Left ventricle myocardium inferior (tissue), 1 donor: ENCODE data around the gene PXDC1. TPM values are rescaled to one million over a fixed set of nuclear protein-coding genes. Genes with fewer than 3 reads are reported as not detected.
A peak's percentile ranks its signal among the peaks of the same experiment; 100 is the strongest.

ENCODE experiments used
- DNase-seq: peaks from one replicate; pipeline ENCODE4 v3.0.0-alpha.2; 2020
- H3K27ac ChIP-seq: fragments of 200-600 bp; replicated peaks from 2 replicates; pipeline ENCODE4 v1.8.0; 2021
- H3K27me3 ChIP-seq: fragments of 200-600 bp; 2 replicates; pipeline ENCODE4 v1.8.0; 2021; ENCODE audit warnings: low read depth
- H3K36me3 ChIP-seq: fragments of 200-600 bp; 2 replicates; pipeline ENCODE4 v1.8.0; 2021
- H3K4me1 ChIP-seq: fragments of 200-600 bp; 2 replicates; pipeline ENCODE4 v1.8.0; 2021
- H3K4me3 ChIP-seq: fragments of 200-600 bp; 2 replicates; pipeline ENCODE4 v1.8.0; 2021; ENCODE audit warnings: mild to moderate bottlenecking, moderate library complexity
- H3K9me3 ChIP-seq: fragments of 200-600 bp; replicated peaks from 2 replicates; pipeline ENCODE4 v1.8.0; 2021
- intact Hi-C: fragments of 100-400 bp; cut with micrococcal nuclease; formaldehyde crosslinking; loops from one replicate; pipeline ENCODE4 v1.11.0; 2022
- total RNA-seq: library from RNA; stranded (reverse); fragmentation: NEBNext Ultra II Directional; extraction: Animal tissue kit (Norgen Biotek cat#: 25700); gene quantifications from one replicate; pipeline ENCODE4 v1.2.1, GENCODE V29; 2021
- TF ChIP-seq, protein P1 (sequence below): fragments of 200-600 bp; IDR thresholded peaks from 2 replicates; pipeline ENCODE4 v1.8.0; 2021; ENCODE audit warnings: antibody characterized with exemption, mild to moderate bottlenecking, borderline replicate concordance
- donor health status: DM: no; HTN: yes; CAD: no; lungs with severe emphysema.

Gene PXDC1
- total RNA-seq, 1 donor from 2014 or later, result 25.2 TPM

DNA sequence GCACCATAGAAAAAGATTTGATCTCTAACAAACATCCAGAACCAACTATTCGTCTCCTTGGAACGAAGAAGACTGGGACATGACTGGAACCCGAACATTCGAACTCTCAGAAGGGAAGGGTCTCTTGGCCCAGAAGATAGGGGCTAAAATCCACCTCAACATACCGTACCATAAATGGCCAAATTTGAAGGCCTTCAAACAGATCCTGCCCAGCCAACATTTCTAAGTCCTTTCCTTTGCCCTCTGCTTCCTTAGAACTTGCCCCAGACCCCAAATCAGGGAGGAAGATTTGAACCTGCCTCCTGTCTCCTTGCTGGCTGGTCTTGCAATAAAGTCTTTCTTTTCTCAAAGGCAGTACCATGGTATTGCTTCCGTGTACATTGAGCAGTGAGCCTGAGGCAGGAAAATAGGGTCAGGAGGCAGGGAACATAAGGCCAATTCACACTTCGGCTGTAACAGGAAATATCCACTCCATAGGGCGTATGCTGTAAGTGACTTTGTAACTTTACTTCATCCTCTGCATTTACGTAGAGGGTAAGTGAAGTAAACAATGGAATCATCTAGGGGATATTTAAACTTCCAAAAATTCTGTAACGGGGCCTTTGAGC lies 1.8 kb upstream of the PXDC1 start:
- intact Hi-C loops, result no loop called here
- H3K4me1 ChIP-seq, result peaks cover 47% of the 10 kb centered on the region

DNA sequence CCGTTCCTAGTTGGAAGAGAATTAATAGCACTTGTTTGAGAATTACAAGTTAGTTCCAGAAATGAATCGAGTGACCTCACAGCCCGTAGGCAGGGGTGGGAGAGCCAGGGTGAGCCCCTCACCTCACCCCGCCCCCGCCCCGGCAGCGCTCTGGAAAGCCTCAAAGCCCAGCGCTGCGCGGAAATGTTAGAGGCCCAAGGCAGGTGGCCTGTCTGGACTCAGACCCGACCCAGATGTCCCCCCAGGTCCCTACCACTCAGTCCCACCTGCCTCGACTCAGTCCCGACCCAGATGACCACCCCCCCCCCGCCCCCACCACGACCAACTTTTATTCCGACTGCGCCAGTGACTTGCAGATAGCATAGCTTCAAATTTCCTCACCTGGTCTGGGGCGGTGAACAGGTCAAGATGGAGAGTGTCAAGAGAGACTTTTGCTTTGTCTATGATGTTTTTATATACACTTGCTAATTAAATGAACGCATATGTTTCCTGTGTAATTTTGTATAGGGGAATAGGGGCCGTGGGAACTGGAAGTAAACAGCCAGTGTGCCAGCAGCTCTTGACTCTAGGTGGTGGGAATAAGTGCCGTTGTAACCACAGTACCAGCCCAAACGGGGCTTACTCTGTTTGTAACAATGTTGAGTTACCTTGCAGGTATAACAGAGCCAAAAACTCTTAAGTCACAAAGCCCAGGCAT lies 1.2 kb upstream of the PXDC1 start:
- H3K27ac ChIP-seq, result peak overlapping the region; percentile 93
- H3K36me3 ChIP-seq, result no peaks in the 10 kb centered on the region
- intact Hi-C loops, result no loop called here
- TF ChIP-seq, protein P1, sequence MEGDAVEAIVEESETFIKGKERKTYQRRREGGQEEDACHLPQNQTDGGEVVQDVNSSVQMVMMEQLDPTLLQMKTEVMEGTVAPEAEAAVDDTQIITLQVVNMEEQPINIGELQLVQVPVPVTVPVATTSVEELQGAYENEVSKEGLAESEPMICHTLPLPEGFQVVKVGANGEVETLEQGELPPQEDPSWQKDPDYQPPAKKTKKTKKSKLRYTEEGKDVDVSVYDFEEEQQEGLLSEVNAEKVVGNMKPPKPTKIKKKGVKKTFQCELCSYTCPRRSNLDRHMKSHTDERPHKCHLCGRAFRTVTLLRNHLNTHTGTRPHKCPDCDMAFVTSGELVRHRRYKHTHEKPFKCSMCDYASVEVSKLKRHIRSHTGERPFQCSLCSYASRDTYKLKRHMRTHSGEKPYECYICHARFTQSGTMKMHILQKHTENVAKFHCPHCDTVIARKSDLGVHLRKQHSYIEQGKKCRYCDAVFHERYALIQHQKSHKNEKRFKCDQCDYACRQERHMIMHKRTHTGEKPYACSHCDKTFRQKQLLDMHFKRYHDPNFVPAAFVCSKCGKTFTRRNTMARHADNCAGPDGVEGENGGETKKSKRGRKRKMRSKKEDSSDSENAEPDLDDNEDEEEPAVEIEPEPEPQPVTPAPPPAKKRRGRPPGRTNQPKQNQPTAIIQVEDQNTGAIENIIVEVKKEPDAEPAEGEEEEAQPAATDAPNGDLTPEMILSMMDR, result no peak
- peak overlapping the region; percentile 79 for H3K4me3 ChIP-seq
- H3K27me3 ChIP-seq, result no peaks in the 10 kb centered on the region
- H3K4me1 ChIP-seq, result peaks cover 54% of the 10 kb centered on the region
- no peak for DNase-seq
- no peaks in the 10 kb centered on the region for H3K9me3 ChIP-seq

More for the DNA sequence above, 1.8 kb upstream of the PXDC1 start:
- Histone ChIP-seq H3K27me3 (no peaks in the 10 kb centered on the region), H3K36me3 (no peaks in the 10 kb centered on the region), H3K4me3 (no peak overlapping the region), H3K9me3 (no peaks in the 10 kb centered on the region), H3K27ac (peak overlapping the region; percentile 93)
- DNase-seq, result no peak
- TF ChIP-seq, protein P1, result no peak

DNA sequence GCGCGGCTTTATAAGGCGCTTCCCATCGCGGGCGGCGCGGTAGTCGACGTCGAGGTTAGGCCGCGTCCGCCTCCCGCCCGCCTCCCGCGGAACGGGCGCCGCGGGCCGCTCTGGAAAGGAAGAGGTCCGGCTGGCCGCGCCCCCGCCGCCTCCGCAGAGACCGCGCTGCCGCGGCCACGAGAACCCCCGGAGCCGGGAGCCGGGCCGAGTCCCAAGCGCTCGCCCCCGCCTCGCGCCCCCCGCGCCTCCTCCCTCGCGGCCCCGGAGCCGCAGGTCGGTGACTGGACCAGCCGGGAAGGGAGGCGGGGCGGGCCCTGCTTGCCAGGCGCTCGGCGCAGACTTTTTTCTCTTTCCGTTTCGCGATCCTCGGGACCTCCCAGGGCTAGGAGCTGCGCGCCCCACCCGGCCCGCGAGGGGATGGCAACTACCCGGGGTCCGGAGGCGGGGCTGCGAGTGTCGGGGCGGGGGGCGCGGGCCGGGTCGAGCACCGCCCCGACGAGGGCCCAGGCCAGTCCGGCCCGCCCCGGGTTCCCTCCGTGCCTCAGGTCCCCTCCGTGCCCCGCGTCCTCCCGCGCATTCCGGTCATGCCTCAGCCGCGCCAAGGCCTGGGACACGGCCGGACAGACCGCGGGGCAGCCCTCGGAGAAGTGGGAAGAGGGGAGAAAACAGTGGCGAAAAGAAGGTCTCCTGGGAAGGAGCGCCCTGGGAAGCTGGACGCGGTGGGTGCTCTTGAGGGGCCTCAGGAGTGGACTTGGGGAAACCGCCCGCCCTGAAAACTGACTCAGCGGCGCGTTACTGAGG lies 417 bp upstream of the PXDC1 start:
- peak; percentile 90 for DNase-seq

DNA sequence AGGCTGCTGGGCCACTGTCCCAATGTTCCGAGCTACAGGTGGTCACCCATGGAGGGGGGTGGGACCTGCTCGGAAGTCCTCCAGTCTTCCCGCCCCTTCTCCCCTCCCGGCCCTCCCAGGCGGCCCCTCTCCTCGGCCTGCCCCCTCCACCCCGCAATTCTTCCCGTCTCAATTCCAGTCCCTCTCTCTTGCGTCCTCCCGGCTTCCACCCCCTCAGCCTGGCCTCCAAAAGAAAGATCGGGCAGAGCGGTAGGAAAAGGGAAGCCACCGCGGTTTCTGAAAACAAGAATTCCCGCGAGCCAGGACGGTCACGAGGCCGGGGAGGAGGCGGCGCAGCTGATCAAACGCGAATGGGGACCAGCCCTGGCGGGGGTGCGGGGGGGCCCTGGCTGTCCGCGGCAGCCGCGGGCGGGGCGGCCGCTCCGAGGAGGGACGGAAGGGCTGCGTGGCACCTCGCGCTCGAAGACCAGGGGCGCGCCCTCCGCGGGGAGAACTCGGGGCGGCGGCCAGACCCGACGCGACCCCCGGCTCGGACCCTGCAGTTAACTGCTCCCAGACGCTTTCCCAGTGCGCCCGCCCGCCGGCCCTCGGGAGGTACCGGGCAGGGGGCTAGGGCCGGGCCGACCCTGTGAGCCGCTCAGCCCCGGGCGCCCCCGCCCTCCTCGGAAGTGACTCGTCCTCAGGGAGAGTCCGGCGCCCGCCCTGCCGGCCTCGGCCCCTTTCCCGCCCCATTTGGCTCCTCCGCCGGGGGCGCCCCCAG lies 1.0 kb downstream of the PXDC1 start:
- no peaks in the 10 kb centered on the region for H3K9me3 ChIP-seq
- H3K4me3 ChIP-seq, result peak overlapping the region; percentile 79
- peak overlapping the region; percentile 93 for H3K27ac ChIP-seq
- DNase-seq, result peak; percentile 88
- TF ChIP-seq, protein P1, result no peak
- H3K4me1 ChIP-seq, result peaks cover 75% of the 10 kb centered on the region
- H3K27me3 ChIP-seq, result no peaks in the 10 kb centered on the region
- no peaks in the 10 kb centered on the region for H3K36me3 ChIP-seq
- intact Hi-C loops, result no loop called here

More for the DNA sequence above, 417 bp upstream of the PXDC1 start:
- Histone ChIP-seq H3K4me3 (peak overlapping the region; percentile 79), H3K27me3 (no peaks in the 10 kb centered on the region), H3K9me3 (no peaks in the 10 kb centered on the region), H3K36me3 (no peaks in the 10 kb centered on the region), H3K27ac (peak overlapping the region; percentile 93), H3K4me1 (peaks cover 61% of the 10 kb centered on the region)
- intact Hi-C loops, result no loop called here
- TF ChIP-seq, protein P1, result peak; percentile 63

DNA sequence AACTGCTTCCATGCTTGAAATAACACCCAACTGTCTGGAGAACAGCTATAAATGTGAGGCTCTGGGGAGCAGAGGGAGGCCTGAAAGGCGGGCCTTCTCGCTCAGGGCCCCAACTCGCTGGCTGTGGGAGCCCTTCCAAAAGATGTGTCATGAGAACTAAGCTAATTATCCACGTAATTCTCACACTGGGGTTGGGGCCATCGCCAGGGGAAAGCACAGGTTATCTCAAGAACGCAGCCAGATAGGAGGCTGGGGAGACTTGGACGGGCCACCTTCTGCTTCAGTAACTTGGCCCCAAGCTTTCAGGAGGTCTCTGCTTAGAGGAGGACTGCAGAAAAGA lies 1.6 kb downstream of the PXDC1 start:
- no peaks in the 10 kb centered on the region for H3K27me3 ChIP-seq
- intact Hi-C loops, result loop anchor here (10.0 kb wide), 1 partner anchor 135 kb away; no protein-coding TSS in a partner anchor
- peak overlapping the region; percentile 93 for H3K27ac ChIP-seq
- DNase-seq, result peak; percentile 55
- H3K4me1 ChIP-seq, result peaks cover 81% of the 10 kb centered on the region
- H3K36me3 ChIP-seq, result no peaks in the 10 kb centered on the region
- TF ChIP-seq, protein P1, result no peak
- H3K9me3 ChIP-seq, result no peaks in the 10 kb centered on the region
- peak overlapping the region; percentile 79 for H3K4me3 ChIP-seq
